ENCODE measurements around the gene CAPRIN2.

DNA sequence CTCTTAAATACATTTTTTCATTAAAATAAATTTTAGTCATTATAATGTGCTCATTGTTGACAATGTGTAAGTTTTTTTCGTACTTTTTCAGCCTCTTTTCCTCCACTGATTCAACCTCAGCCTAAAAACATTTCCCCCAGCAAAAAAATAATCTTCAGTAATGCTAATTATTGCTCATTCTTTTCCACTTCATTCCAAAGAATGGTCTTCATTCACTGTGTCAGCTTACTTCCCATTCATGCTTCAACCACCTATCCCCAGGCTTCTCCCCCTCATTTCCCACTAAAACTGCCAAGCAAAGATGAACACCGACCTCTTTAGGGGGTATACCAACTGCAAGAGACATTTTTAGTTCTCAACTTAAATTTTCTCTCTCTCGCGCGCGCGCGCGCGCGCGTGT is 56.4 kb downstream of the CAPRIN2 start:
- TF ChIP-seq, protein P1, sequence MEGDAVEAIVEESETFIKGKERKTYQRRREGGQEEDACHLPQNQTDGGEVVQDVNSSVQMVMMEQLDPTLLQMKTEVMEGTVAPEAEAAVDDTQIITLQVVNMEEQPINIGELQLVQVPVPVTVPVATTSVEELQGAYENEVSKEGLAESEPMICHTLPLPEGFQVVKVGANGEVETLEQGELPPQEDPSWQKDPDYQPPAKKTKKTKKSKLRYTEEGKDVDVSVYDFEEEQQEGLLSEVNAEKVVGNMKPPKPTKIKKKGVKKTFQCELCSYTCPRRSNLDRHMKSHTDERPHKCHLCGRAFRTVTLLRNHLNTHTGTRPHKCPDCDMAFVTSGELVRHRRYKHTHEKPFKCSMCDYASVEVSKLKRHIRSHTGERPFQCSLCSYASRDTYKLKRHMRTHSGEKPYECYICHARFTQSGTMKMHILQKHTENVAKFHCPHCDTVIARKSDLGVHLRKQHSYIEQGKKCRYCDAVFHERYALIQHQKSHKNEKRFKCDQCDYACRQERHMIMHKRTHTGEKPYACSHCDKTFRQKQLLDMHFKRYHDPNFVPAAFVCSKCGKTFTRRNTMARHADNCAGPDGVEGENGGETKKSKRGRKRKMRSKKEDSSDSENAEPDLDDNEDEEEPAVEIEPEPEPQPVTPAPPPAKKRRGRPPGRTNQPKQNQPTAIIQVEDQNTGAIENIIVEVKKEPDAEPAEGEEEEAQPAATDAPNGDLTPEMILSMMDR (IDR thresholded peaks at IDR 0.05), result no peak
- TF ChIP-seq POLR2A (IDR thresholded peaks at IDR 0.05) (no peak), EP300 (IDR thresholded peaks at IDR 0.05) (no peak), POLR2AphosphoS5 (IDR thresholded peaks at IDR 0.05) (no peak)
